Heart left ventricle (tissue), 16 donors: Measurements from ENCODE around the gene CENPX. TPM values are rescaled to one million over a fixed set of nuclear protein-coding genes. Genes with fewer than 3 reads are reported as not detected.

Source experiments
- ATAC-seq, 4 donors: fragments of 200-7000 bp; cut with Tn5 transposase; one replicate each; pipeline ENCODE4 v1.9.1; 2020 to 2022; ENCODE audit warnings: moderate library complexity in 4 of 4, mild to moderate bottlenecking in 3 of 4, moderate number of reproducible peaks in 1 of 4
- DNase-seq, 5 donors: peaks; one replicate each; pipeline ENCODE4 v3.0.0-alpha.2; 2020
- H3K27ac ChIP-seq, 12 donors: fragments of 200-600 bp; sonication (generic) in 4 of 12; one replicate each; pipeline versions ENCODE4 v1.5.0 to v1.8.0; 2016 to 2022; ENCODE audit warnings: mild to moderate bottlenecking in 2 of 12
- H3K27me3 ChIP-seq, 9 donors: fragments of 200-600 bp; sonication (generic) in 2 of 9; one replicate each; pipeline versions ENCODE4 v1.5.1 to v1.8.0; 2016 to 2022; ENCODE audit warnings: mild to moderate bottlenecking in 3 of 9
- H3K36me3 ChIP-seq, 9 donors: fragments of 200-600 bp; sonication (generic) in 2 of 9; one replicate each; pipeline versions ENCODE4 v1.5.0 to v1.8.0; 2018 to 2022; ENCODE audit warnings: mild to moderate bottlenecking in 2 of 9
- H3K4me1 ChIP-seq, 12 donors: fragments of 200-600 bp; sonication (generic) in 4 of 12; one replicate each; pipeline versions ENCODE4 v1.5.0 to v1.8.0; 2016 to 2022; ENCODE audit warnings: mild to moderate bottlenecking in 3 of 12
- H3K4me3 ChIP-seq, 12 donors: fragments of 200-600 bp; sonication (generic) in 4 of 12; one replicate each; pipeline versions ENCODE4 v1.5.0 to v1.8.0; 2017 to 2022; ENCODE audit warnings: mild to moderate bottlenecking in 9 of 12, moderate library complexity in 4 of 12
- H3K9me3 ChIP-seq, 12 donors: fragments of 200-600 bp; sonication (generic) in 4 of 12; one replicate each; pipeline versions ENCODE4 v1.5.0 to v1.8.0; 2016 to 2022; ENCODE audit warnings: mild to moderate bottlenecking in 1 of 12
- POLR2A ChIP-seq, 2 donors: fragments of 450-650 bp; IDR thresholded peaks; one replicate each; pipeline ENCODE4 v1.6.1; 2017; ENCODE audit warnings: antibody characterized with exemption in 2 of 2, mild to moderate bottlenecking in 2 of 2, moderate library complexity in 2 of 2
- WGBS, 4 donors: extraction: QIAGEN DNeasy Blood & Tissue Kit in 2 of 4; methylation state at CpG; one replicate each; pipeline versions ENCODE4 v1.1.5 to v1.1.7; 2013 to 2018; 5-methylcytosine and 5-hydroxymethylcytosine counted together
- intact Hi-C, 10 donors: fragments of 100-400 bp; cut with DNase I; formaldehyde crosslinking; loops; one replicate each; pipeline versions ENCODE4 v1.11.1 to v1.14.2; 2022
- polyA plus RNA-seq, 2 donors: library from polyadenylated mRNA; stranded (reverse); fragments of 200-250 nt; gene quantifications; one replicate each; pipeline ENCODE4 v1.2.3, GENCODE V29; 2013
- total RNA-seq, 9 donors: library from RNA; depleted of rRNA in 2 of 9; stranded (reverse); fragments of >200 nt in 2 of 9; fragmentation: NEBNext Ultra II Directional in 3 of 9; extraction: Animal tissue kit (Norgen Biotek cat#: 25700) in 3 of 9; gene quantifications; one replicate each; pipeline versions ENCODE4 v1.1.0 to v1.2.4, GENCODE V29; 2016 to 2023
- TF ChIP-seq, protein P1 (sequence below), 12 donors: fragments of 200-600 bp; sonication (generic) in 4 of 12; IDR thresholded peaks; one replicate each; pipeline versions ENCODE4 v1.5.0 to v1.8.0; 2018 to 2022; ENCODE audit warnings: antibody characterized with exemption in 12 of 12, mild to moderate bottlenecking in 5 of 12
- donor health status: ischemic (EF 13 %, LVEDD 7.1; RV severe dilation, severe dysfunction).
- donor health status: healthy with polysubstance abuse.
- donor health status: DM: no; HTN: yes; CAD: no.
- donor health status: DM: no; HTN: no; CAD: no.
- donor health status: ischemic (EF 25% LVEDD 6.9; RV normal size, moderate dysfunction).
- donor health status: ischemic (EF 25% LVEDD 5.7; RV mildly dilated, moderate dysfunction).
- donor health status: healthy.
- donor health status: DM: yes; HTN: yes; CAD: no.
- donor health status: ischemic (EF 35%, LVEDD 5.7; RV mildly dilated, moderate dysfunction).
- donor health status: nonischemic (EF 11% LVEDD 7.7; RV severe dilation, severe dysfunction).
- donor health status: DM: yes; HTN: yes; CAD: no.
- donor health status: PGD.
- donor health status: ischemic (EF 29% LVEDD 5.4; RV normal size, mild dysfunction).
- donor health status: nonischemic (EF 23%, LVEDD 6.1; RV moderate dilation, normal function).

Gene CENPX
- total and polyA plus RNA-seq, 11 donors = 16.8 to 126 (median 29.2) TPM

DNA sequence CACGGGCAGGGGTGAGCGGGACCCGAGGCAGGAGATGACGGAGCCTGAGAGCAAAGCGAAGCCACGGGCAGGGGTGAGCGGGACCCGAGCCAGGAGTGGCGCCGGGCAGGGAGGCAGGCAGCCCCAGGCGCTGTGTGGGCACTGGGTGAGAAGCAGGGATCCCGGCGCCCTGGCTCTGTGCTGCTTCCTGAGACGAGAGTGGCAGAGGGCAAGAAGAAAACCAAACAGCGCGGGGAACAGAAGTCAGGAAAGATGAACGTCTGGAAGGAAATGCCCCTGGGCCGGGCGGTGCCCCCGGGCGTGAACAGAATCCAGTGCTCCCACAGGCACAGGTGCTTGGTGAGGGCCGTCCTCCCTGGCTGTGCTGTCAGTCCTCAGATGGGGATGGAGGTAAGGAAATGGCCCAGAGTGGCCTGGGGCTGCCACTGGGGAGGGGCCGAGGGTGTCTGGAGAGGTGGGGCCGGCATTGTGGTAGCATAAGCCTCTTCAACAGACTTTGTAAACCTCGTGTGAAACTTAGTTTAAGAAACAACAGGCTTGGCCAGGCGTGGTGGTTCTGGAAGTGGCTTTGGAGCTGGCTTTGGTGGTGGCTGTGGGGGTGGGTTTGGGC, 35.4 kb downstream of the CENPX start:
- Histone ChIP-seq H3K4me3 (no peak overlapping the region), H3K27ac (no peak overlapping the region), H3K36me3 (peaks cover 0 to 55% (median 27%) of the 10 kb centered on the region in 9 donors), H3K27me3 (no peaks in the 10 kb centered on the region), H3K9me3 (no peaks in the 10 kb centered on the region), H3K4me1 (peaks cover 0 to 18% (median 9%) of the 10 kb centered on the region in 12 donors)
- 87 to 93% (median 90%) methylated on average over 26 of the region's 26 CpGs for WGBS, 4 donors
- DNase-seq = no peak
- intact Hi-C loops = no loop called here
- no peak for TF ChIP-seq POLR2A (IDR thresholded peaks at IDR 0.05)
- TF ChIP-seq, protein P1, sequence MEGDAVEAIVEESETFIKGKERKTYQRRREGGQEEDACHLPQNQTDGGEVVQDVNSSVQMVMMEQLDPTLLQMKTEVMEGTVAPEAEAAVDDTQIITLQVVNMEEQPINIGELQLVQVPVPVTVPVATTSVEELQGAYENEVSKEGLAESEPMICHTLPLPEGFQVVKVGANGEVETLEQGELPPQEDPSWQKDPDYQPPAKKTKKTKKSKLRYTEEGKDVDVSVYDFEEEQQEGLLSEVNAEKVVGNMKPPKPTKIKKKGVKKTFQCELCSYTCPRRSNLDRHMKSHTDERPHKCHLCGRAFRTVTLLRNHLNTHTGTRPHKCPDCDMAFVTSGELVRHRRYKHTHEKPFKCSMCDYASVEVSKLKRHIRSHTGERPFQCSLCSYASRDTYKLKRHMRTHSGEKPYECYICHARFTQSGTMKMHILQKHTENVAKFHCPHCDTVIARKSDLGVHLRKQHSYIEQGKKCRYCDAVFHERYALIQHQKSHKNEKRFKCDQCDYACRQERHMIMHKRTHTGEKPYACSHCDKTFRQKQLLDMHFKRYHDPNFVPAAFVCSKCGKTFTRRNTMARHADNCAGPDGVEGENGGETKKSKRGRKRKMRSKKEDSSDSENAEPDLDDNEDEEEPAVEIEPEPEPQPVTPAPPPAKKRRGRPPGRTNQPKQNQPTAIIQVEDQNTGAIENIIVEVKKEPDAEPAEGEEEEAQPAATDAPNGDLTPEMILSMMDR (IDR thresholded peaks at IDR 0.05) = no peak
- ATAC-seq = no peak

DNA sequence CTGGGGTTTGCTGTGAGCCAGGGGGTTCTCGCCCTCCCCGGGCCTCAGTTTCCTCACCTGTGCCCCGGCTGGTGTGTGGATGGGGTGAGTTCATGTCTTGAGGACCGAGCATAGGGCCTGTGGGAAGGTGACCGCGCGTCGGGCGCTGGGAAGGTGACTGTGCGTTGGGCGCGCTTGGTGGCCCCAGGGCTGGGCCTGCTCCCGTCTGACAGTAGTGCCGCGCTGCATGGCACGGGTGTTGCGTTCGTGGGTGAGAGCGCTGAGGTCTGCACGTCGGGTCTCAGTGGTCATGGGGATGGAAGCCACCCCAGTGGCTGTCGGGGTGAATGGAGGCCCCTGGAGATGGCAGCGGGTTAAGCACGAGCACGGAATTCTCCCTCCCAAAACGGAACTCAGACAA, 36.1 kb downstream of the CENPX start:
- Histone ChIP-seq H3K4me3 (no peak overlapping the region), H3K27ac (no peak overlapping the region), H3K4me1 (peaks cover 0 to 12% (median 7%) of the 10 kb centered on the region in 12 donors), H3K36me3 (peaks cover 0 to 55% (median 27%) of the 10 kb centered on the region in 9 donors), H3K9me3 (no peaks in the 10 kb centered on the region), H3K27me3 (no peaks in the 10 kb centered on the region)
- ATAC-seq (no peak), DNase-seq (no peak)
- no peak for TF ChIP-seq POLR2A (IDR thresholded peaks at IDR 0.05)
- TF ChIP-seq, protein P1 (IDR thresholded peaks at IDR 0.05) = no peak
- WGBS, 4 donors = 96 to 98% (median 97%) methylated on average over 21 to 26 of the region's 26 CpGs
- intact Hi-C loops = no loop called here

DNA sequence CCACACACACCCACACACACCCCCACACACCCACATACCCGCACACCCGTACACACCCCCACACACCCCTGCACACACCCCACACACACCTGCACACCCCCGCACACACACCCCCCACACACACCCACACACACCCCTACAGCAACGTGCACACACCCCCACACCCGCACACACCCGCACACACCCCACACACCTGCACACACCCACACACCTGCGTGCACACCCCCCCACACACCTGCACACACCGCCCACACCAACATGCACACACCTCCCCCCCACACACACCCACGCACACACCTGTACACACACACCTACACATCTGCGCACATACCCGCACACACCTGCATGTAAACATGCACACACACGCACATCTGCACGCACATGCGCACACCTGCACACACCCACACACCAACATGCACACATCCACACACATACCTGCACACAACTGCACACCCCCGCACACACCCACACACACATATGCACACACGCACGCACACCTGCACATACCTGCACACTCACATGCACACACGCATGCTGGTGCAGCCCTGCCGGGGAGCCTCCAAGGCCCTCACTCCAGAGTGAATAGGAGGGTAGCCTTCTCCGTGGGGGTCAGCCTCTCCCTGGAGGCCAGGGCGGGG, 37.8 kb downstream of the CENPX start:
- DNase-seq = no peak
- peaks cover 0 to 58% (median 35%) of the 10 kb centered on the region in 9 donors for H3K36me3 ChIP-seq
- intact Hi-C loops = no loop called here
- H3K4me1 ChIP-seq = no peaks in the 10 kb centered on the region
- no peak for TF ChIP-seq POLR2A (IDR thresholded peaks at IDR 0.05)
- TF ChIP-seq, protein P1 (IDR thresholded peaks at IDR 0.05) = no peak
- no peak for ATAC-seq
- no peak overlapping the region for H3K27ac ChIP-seq
- 88 to 94% (median 93%) methylated on average over 21 of the region's 21 CpGs for WGBS, 4 donors
- H3K9me3 ChIP-seq = no peaks in the 10 kb centered on the region
- no peak overlapping the region for H3K4me3 ChIP-seq
- no peaks in the 10 kb centered on the region for H3K27me3 ChIP-seq

DNA sequence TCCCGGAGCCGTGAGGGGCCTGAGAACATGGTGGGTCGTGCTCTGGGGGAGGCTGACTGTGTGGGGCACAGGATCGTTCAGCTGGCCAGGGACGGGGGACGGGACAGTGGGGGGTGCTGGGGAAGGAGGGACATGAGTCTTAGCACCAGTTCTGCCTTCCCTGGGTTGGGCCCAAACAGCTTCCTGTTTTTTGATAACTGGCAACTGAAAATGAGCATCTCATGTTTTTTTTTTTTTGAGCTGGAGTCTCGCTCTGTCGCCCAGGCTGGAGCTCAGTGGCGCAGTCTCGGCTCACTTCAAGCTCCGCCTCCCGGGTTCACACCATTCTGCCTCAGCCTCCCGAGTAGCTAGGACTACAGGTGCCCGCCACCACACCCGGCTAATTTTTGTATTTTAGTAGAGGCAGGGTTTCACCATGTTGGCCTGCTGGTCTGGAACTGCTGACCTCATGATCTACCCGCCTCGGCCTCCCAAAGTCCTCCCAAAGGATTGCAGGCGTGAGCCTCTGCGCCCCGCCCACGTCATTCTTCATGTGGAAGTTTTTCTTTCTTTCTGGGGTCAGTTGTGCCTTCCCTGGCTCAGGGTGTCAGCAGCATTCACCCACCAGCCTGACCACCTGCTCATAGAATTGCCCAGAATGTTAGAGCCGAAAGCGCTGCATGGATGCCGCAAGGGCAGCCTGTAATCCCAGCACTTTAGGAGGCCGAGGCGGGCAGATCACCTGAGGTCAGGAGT, 38.9 kb downstream of the CENPX start:
- TF ChIP-seq, protein P1 (IDR thresholded peaks at IDR 0.05) = no peak
- TF ChIP-seq POLR2A (IDR thresholded peaks at IDR 0.05) = no peak
- H3K27ac ChIP-seq = no peak overlapping the region
- WGBS, 4 donors = 95 to 97% (median 97%) methylated on average over 26 of the region's 26 CpGs
- peaks cover 0 to 57% (median 35%) of the 10 kb centered on the region in 9 donors for H3K36me3 ChIP-seq
- ATAC-seq (no peak), DNase-seq (no peak)
- H3K4me1 ChIP-seq = peaks cover 0 to 4% (median 1%) of the 10 kb centered on the region in 12 donors
- intact Hi-C loops = no loop called here
- H3K9me3 ChIP-seq = no peaks in the 10 kb centered on the region
- H3K4me3 ChIP-seq = no peak overlapping the region
- no peaks in the 10 kb centered on the region for H3K27me3 ChIP-seq
